Measurements from ENCODE around the gene IFI27L1. TPM values are rescaled to one million over a fixed set of nuclear protein-coding genes. Genes with fewer than 3 reads are reported as not detected.
A peak's percentile ranks its signal among the peaks of the same experiment; 100 is the strongest.

The IFI27L1 gene
- total RNA-seq, 1 experiment from 2014 or later: 27.6 TPM

GRCh38 chr14:94036313-94037167 is 44.6 kb upstream of the IFI27L1 start:
- ChIA-PET POLR2A (interaction anchor here (0.9 kb wide), 1 partner anchor 44 kb away, joined by 4 read pairs; the partner anchor contains the start of genes DDX24 and IFI27L1), CTCF (interaction anchor here (0.6 to 2.3 kb wide), 68 partner anchors 9 to 847 kb away, joined by 3 to 76 read pairs (median 4); partner anchors contain the start of genes CCDC197, DDX24, IFI27 and IFI27L1)
- DNase-seq (ENCODE audit: low spot score): peak; percentile 85
- TF ChIP-seq, protein P1, sequence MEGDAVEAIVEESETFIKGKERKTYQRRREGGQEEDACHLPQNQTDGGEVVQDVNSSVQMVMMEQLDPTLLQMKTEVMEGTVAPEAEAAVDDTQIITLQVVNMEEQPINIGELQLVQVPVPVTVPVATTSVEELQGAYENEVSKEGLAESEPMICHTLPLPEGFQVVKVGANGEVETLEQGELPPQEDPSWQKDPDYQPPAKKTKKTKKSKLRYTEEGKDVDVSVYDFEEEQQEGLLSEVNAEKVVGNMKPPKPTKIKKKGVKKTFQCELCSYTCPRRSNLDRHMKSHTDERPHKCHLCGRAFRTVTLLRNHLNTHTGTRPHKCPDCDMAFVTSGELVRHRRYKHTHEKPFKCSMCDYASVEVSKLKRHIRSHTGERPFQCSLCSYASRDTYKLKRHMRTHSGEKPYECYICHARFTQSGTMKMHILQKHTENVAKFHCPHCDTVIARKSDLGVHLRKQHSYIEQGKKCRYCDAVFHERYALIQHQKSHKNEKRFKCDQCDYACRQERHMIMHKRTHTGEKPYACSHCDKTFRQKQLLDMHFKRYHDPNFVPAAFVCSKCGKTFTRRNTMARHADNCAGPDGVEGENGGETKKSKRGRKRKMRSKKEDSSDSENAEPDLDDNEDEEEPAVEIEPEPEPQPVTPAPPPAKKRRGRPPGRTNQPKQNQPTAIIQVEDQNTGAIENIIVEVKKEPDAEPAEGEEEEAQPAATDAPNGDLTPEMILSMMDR (IDR thresholded peaks at IDR 0.05): peak; percentile 77
- TF ChIP-seq USF2 (CRISPR knock-in tag; IDR thresholded peaks at IDR 0.05): no peak
- TF ChIP-seq, protein P2, sequence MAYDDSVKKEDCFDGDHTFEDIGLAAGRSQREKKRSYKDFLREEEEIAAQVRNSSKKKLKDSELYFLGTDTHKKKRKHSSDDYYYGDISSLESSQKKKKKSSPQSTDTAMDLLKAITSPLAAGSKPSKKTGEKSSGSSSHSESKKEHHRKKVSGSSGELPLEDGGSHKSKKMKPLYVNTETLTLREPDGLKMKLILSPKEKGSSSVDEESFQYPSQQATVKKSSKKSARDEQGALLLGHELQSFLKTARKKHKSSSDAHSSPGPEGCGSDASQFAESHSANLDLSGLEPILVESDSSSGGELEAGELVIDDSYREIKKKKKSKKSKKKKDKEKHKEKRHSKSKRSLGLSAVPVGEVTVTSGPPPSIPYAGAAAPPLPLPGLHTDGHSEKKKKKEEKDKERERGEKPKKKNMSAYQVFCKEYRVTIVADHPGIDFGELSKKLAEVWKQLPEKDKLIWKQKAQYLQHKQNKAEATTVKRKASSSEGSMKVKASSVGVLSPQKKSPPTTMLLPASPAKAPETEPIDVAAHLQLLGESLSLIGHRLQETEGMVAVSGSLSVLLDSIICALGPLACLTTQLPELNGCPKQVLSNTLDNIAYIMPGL (CRISPR knock-in tag; IDR thresholded peaks at IDR 0.05): peak; percentile 30; the same call in 1 of the 2 replicates
- peak; percentile 98 for ATAC-seq
- Mint-ChIP-seq H3K4me1 (peaks cover 2% of the 10 kb centered on the region; the same call in 1 of the 2 replicates), H3K9me3 (peaks cover 16% of the 10 kb centered on the region), H3K27ac (no peak overlapping the region), H3K27me3 (ENCODE audit: low read depth) (no peaks in the 10 kb centered on the region), H3K36me3 (peaks cover 23% of the 10 kb centered on the region), H3K4me3 (no peak overlapping the region)

DNA sequence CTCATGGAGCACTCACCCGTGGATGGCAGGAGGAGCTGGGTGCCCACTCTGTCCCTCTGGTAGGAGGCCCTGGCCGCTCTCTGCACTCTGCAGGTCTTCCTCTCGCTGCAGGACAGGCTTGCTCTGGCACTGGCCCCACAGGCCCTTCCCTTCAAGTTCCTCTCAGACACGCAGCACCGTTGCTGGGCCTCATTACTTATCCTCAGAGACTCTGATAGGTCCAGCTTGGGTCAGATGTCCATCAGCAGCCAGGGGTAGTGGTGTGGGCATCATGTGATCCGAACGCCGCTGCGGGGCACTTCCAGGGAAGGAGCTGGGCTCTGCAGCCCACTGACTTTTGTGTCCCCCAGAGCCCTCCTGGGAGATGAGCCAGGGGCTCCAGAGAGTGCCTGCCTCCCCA is 43.2 kb upstream of the IFI27L1 start:
- Mint-ChIP-seq H3K4me1 (peaks cover 2% of the 10 kb centered on the region; the same call in 1 of the 2 replicates), H3K9me3 (peaks cover 16% of the 10 kb centered on the region), H3K36me3 (peaks cover 23% of the 10 kb centered on the region), H3K27ac (no peak overlapping the region), H3K4me3 (no peak overlapping the region), H3K27me3 (ENCODE audit: low read depth) (no peaks in the 10 kb centered on the region)
- DNase-seq (ENCODE audit: low spot score) (no peak), ATAC-seq (no peak)
- ChIA-PET POLR2A (no interaction called here), CTCF (interaction anchor here (0.8 to 2.5 kb wide), 2 partner anchors 56 to 99 kb away, joined by 3 to 11 read pairs; no protein-coding TSS in a partner anchor)
- TF ChIP-seq HMGA2 (CRISPR knock-in tag; IDR thresholded peaks at IDR 0.05) (no peak), CREM (CRISPR knock-in tag; IDR thresholded peaks at IDR 0.05) (no peak), KAT7 (CRISPR knock-in tag; IDR thresholded peaks at IDR 0.05; ENCODE audit: borderline replicate concordance) (no peak), NFYB (CRISPR knock-in tag; conservative IDR thresholded peaks at IDR 0.05; ENCODE audit: low read depth) (no peak), MYBL2 (CRISPR knock-in tag; IDR thresholded peaks at IDR 0.05) (no peak), FOXJ3 (CRISPR knock-in tag; IDR thresholded peaks at IDR 0.05; ENCODE audit: borderline replicate concordance) (no peak), MXD4 (CRISPR knock-in tag; IDR thresholded peaks at IDR 0.05; ENCODE audit: borderline replicate concordance) (no peak), ZBTB43 (CRISPR knock-in tag; IDR thresholded peaks at IDR 0.05) (no peak), AR (CRISPR knock-in tag; IDR thresholded peaks at IDR 0.05) (no peak)
- TF ChIP-seq, protein P3, sequence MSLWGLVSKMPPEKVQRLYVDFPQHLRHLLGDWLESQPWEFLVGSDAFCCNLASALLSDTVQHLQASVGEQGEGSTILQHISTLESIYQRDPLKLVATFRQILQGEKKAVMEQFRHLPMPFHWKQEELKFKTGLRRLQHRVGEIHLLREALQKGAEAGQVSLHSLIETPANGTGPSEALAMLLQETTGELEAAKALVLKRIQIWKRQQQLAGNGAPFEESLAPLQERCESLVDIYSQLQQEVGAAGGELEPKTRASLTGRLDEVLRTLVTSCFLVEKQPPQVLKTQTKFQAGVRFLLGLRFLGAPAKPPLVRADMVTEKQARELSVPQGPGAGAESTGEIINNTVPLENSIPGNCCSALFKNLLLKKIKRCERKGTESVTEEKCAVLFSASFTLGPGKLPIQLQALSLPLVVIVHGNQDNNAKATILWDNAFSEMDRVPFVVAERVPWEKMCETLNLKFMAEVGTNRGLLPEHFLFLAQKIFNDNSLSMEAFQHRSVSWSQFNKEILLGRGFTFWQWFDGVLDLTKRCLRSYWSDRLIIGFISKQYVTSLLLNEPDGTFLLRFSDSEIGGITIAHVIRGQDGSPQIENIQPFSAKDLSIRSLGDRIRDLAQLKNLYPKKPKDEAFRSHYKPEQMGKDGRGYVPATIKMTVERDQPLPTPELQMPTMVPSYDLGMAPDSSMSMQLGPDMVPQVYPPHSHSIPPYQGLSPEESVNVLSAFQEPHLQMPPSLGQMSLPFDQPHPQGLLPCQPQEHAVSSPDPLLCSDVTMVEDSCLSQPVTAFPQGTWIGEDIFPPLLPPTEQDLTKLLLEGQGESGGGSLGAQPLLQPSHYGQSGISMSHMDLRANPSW (CRISPR knock-in tag; conservative IDR thresholded peaks at IDR 0.05; ENCODE audit: low read depth): no peak
- TF ChIP-seq, protein P4, sequence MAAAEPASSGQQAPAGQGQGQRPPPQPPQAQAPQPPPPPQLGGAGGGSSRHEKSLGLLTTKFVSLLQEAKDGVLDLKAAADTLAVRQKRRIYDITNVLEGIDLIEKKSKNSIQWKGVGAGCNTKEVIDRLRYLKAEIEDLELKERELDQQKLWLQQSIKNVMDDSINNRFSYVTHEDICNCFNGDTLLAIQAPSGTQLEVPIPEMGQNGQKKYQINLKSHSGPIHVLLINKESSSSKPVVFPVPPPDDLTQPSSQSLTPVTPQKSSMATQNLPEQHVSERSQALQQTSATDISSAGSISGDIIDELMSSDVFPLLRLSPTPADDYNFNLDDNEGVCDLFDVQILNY (CRISPR knock-in tag; IDR thresholded peaks at IDR 0.05): no peak
- TF ChIP-seq, protein P5, sequence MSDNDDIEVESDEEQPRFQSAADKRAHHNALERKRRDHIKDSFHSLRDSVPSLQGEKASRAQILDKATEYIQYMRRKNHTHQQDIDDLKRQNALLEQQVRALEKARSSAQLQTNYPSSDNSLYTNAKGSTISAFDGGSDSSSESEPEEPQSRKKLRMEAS (CRISPR knock-in tag; IDR thresholded peaks at IDR 0.05): no peak
- TF ChIP-seq, protein P6, sequence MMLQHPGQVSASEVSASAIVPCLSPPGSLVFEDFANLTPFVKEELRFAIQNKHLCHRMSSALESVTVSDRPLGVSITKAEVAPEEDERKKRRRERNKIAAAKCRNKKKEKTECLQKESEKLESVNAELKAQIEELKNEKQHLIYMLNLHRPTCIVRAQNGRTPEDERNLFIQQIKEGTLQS (CRISPR knock-in tag; conservative IDR thresholded peaks at IDR 0.05): no peak

Data from WTC11 (cell line).